HEK293T (cell line): ENCODE results near the gene MACROD2.

Experiments used
- CTCF ChIA-PET: fragments of 350-600 bp; formaldehyde crosslinking; extraction: SDS; loops from one replicate; lab custom pipeline; 2021; ENCODE audit warnings: antibody characterized with exemption, inconsistent platforms; lab: Yijun Ruan, JAX
- POLR2A ChIA-PET: fragments of 350-600 bp; formaldehyde crosslinking; extraction: SDS; loops from one replicate; lab custom pipeline; 2020; ENCODE audit warnings: antibody characterized with exemption, inconsistent platforms; lab: Yijun Ruan, JAX
- DNase-seq: peaks from one replicate; pipeline ENCODE4 v3.0.0; 2012; ENCODE audit warnings: mixed read lengths; ENCODE audit errors: extremely low spot score
- ARNT ChIP-seq: fragments of 450-650 bp; IDR thresholded peaks from 2 replicates; pipeline ENCODE4 v1.6.1; 2017; ENCODE audit warnings: mild to moderate bottlenecking
- BHLHE40 ChIP-seq: fragments of 450-650 bp; IDR thresholded peaks from 2 replicates; pipeline ENCODE4 v1.6.1; 2016; ENCODE audit warnings: mild to moderate bottlenecking, moderate library complexity, borderline replicate concordance
- CTBP1 ChIP-seq: fragments of 450-650 bp; IDR thresholded peaks from 2 replicates; pipeline ENCODE4 v1.6.1; 2016; ENCODE audit warnings: borderline replicate concordance
- ELF4 ChIP-seq: fragments of 450-650 bp; IDR thresholded peaks from 2 replicates; pipeline ENCODE4 v1.6.1; 2017; ENCODE audit warnings: antibody characterized with exemption
- FOXA1 ChIP-seq: fragments of 450-650 bp; IDR thresholded peaks from 2 replicates; pipeline ENCODE4 v1.6.1; 2016; ENCODE audit warnings: mild to moderate bottlenecking
- FOXK2 ChIP-seq: fragments of 450-650 bp; IDR thresholded peaks from 2 replicates; pipeline ENCODE4 v1.6.1; 2016; ENCODE audit warnings: mild to moderate bottlenecking
- FOXM1 ChIP-seq: fragments of 450-650 bp; IDR thresholded peaks from 2 replicates; pipeline ENCODE4 v1.6.1; 2017; ENCODE audit warnings: mild to moderate bottlenecking, borderline replicate concordance
- HDGF ChIP-seq: fragments of 450-650 bp; IDR thresholded peaks from 2 replicates; pipeline ENCODE4 v1.6.1; 2017; ENCODE audit warnings: antibody characterized with exemption, borderline replicate concordance
- L3MBTL2 ChIP-seq: fragments of 450-650 bp; conservative IDR thresholded peaks from 2 replicates; pipeline ENCODE4 v1.6.1; 2016; ENCODE audit warnings: mild to moderate bottlenecking
- LEF1 ChIP-seq: fragments of 450-650 bp; IDR thresholded peaks from 2 replicates; pipeline ENCODE4 v1.6.1; 2017; ENCODE audit warnings: mild to moderate bottlenecking, borderline replicate concordance
- NFRKB ChIP-seq: fragments of 450-650 bp; IDR thresholded peaks from 2 replicates; pipeline ENCODE4 v1.6.1; 2016; ENCODE audit warnings: mild to moderate bottlenecking, moderate library complexity
- SP1 ChIP-seq: fragments of 450-650 bp; IDR thresholded peaks from 2 replicates; pipeline ENCODE4 v1.6.1; 2017
- SUZ12 ChIP-seq: fragments of 450-650 bp; IDR thresholded peaks from 2 replicates; pipeline ENCODE4 v1.6.1; 2016; ENCODE audit warnings: mild to moderate bottlenecking
- TARDBP ChIP-seq: fragments of 450-650 bp; IDR thresholded peaks from 2 replicates; pipeline ENCODE4 v1.6.1; 2016
- ZNF384 ChIP-seq: fragments of 450-650 bp; IDR thresholded peaks from 2 replicates; pipeline ENCODE4 v1.6.1; 2016
- TF ChIP-seq, protein P1 (sequence below): fragments of 450-650 bp; IDR thresholded peaks from 2 replicates; pipeline ENCODE4 v1.6.1; 2016

Gene MACROD2

DNA sequence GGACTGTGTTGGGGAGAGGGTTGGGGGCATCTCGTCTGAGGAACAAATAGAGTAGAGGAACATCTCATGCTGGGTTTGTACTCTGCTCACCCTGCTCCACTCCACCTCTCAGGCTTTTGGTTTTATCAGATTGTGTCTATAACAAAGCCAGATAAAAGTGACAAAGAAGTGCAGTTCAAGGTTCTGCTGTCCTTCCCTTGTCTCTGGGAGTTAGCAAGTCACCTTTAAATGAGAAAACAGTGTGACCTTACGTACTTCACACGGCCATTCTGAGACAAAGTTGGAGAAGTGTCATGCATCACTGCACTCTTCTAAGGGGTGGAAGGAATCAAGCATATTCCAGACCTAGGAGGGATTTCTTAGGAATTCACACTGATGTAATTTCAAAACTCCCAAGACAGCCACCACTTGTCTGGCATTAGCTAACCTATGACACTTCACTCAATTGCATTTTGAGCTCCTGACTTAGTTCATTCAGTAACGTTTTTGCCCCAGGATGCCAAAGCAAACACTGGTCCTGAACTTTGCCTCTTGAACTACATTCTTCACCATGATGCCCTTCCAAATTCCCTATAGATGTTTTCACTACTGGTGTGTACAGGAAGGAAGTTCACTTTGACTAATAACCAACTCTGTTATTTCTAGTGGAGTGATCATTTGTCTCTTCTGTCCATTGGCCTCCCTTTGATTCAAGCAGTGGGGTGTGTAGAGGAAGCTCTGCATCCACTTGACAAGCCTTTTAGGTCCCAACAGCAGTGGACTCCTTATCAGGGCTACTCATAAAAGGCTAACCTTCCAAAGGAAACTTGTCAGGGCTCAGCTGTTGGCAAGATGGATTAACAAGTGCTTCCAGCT, 989.7 kb downstream of the MACROD2 start:
- ChIA-PET POLR2A (no interaction called here), CTCF (no interaction called here)
- TF ChIP-seq ELF4 (no peak), ZNF384 (no peak), TARDBP (no peak), FOXA1 (no peak), LEF1 (no peak), SUZ12 (no peak), HDGF (no peak), ARNT (no peak), BHLHE40 (no peak), NFRKB (no peak), FOXM1 (no peak), CTBP1 (no peak), SP1 (no peak), FOXK2 (no peak)
- TF ChIP-seq, protein P1, sequence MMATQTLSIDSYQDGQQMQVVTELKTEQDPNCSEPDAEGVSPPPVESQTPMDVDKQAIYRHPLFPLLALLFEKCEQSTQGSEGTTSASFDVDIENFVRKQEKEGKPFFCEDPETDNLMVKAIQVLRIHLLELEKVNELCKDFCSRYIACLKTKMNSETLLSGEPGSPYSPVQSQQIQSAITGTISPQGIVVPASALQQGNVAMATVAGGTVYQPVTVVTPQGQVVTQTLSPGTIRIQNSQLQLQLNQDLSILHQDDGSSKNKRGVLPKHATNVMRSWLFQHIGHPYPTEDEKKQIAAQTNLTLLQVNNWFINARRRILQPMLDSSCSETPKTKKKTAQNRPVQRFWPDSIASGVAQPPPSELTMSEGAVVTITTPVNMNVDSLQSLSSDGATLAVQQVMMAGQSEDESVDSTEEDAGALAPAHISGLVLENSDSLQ = no peak

DNA sequence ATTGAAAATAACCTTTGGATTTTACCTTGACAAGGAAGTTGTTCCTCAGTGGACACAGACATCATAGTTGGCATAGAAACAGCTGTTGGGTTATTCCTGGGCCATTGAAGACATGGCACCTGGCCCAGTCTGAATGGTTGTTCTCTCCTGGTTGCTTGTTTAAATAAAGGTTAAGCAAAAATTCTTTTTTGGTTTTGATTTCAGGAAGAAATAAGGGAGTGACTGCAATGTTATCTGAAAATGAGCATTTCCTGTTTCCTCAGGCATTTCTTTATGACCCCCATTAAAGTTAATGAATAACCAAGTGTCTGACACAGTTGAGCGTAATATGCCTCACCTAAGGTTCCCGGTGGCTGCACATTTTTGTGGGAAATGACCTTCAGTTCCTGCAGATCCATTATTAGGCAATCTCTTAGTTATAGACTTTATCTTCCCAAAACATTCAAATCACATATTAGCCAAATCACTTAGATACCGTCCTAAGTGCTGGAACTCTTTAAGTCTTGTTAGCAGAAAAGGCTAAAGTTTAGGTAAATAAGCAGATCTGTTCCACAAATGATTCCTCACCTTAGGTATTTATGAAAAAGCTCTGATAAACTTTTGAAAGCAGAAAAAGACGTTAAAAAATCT, 990.8 kb downstream of the MACROD2 start:
- TF ChIP-seq ZNF384 (no peak), ELF4 (no peak), BHLHE40 (no peak)
- DNase-seq = no peak
- POLR2A ChIA-PET = no interaction called here
- CTCF ChIA-PET = no interaction called here

More for the DNA sequence above, 989.7 kb downstream of the MACROD2 start:
- no peak for DNase-seq

DNA sequence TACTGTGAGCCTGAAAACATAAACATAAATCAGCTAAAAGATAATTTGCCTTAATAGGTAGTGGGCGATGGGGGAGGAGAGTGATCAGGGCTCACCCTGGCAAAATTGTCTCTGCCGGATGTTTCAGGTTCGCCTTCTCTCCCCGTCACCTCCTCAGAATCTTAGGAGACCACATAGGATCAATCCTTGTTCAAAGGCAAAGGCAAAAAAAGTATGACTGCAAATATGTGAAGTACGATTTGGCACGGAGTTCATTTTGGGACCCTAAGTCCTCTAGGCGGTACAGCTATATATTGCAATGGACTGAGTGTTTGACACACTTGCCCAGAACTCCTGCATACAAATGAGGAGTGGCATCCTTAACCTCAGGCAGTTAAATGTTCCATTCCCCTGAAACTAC, 991.3 kb downstream of the MACROD2 start:
- no peak for DNase-seq
- ChIA-PET CTCF (interaction anchor here (0.6 kb wide), 1 partner anchor 39 kb away, joined by 3 read pairs; no protein-coding TSS in a partner anchor), POLR2A (no interaction called here)
- TF ChIP-seq FOXM1 (no peak), L3MBTL2 (no peak), ELF4 (no peak), ARNT (no peak), LEF1 (no peak), FOXA1 (no peak), SUZ12 (no peak), NFRKB (no peak)

DNA sequence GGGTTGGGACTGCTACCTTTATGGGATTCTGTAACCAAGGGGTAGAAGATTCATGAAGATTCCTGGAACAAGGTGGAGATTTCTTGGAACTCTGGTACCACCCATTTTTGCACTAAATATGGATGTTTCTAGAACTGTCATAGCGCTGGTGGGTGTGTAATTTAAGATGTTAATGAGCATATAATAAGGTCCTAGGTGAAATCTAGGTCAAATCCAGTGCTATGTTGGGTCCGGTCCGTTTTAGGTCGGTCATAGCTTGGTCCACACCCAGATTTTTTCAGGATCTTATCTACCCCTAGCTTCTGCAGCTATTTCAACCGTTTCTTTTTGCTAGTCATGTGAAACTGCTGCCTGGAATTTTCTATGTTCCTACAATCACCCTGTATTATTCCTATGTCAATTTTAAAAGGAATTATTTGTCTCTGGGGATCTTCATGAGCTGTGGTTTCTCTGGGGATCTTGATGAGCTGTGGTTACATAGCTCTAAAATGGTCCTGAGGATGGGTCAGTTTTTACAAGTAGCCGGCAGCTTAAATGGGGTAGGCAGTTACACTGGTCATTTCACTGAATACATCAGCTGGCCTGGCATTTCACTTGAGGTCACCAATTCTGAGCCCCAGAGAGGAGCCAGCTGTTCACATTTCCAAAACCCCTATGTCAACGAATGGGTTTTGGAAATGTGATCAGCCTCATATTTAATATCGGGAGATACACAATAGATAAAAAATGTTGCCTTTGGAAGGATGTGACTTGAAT, 994.4 kb downstream of the MACROD2 start:
- TF ChIP-seq, protein P1 = no peak
- TF ChIP-seq HDGF = no peak
- no peak for TF ChIP-seq LEF1
- no peak for TF ChIP-seq FOXA1
- TF ChIP-seq SUZ12 = no peak
- TF ChIP-seq CTBP1 = no peak
- no peak for TF ChIP-seq FOXM1
- TF ChIP-seq ZNF384 = no peak
- no peak for TF ChIP-seq ARNT
- TF ChIP-seq BHLHE40 = no peak
- no peak for TF ChIP-seq TARDBP
- no peak for TF ChIP-seq FOXK2
- TF ChIP-seq ELF4 = no peak
- no peak for TF ChIP-seq SP1
- TF ChIP-seq L3MBTL2 = no peak
- no peak for TF ChIP-seq NFRKB
- no peak for DNase-seq
- ChIA-PET POLR2A (no interaction called here), CTCF (no interaction called here)

DNA sequence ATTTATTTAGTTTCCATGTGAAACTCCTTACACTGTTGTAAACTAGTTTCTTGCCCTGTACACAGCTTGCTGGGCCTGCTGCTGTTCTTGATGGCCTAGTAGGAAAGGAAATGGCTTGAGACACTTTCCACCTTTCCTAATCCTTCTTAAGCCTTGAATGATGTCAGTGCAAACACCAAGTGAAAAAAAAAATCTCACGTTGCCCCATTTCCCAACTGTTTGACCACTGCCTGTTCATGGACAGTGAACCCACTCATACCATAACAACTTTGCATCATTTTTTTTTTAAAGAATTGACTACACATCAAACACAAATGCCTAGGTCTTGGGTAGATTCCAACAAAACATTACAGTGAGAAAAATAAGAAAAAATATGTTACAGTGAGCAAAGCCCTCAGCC, 995.7 kb downstream of the MACROD2 start:
- POLR2A ChIA-PET = no interaction called here

DNA sequence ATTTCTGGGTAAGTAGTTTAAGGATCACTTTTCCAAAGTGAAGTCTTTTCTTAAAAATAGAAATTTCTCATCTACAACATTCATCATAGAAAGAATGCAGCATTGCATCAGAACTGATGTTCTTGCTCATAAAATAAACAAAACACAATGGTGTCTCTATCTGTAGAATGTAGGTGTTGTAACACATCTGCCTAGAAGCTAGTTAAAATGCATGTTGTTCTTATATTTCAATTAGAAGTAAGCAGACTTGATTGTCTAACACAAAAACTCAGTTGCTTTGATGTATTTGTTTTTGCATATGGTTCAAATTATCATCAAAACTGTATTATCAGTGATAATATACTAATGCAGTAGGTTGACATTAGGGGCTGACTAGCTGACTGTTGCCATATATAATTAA, 996.8 kb downstream of the MACROD2 start:
- TF ChIP-seq FOXA1 (no peak), SP1 (no peak), L3MBTL2 (no peak), ELF4 (no peak), HDGF (no peak), FOXK2 (no peak), FOXM1 (no peak), CTBP1 (no peak), ZNF384 (no peak), BHLHE40 (no peak), NFRKB (no peak), SUZ12 (no peak), ARNT (no peak), TARDBP (no peak), LEF1 (no peak)
- TF ChIP-seq, protein P1 = no peak
- POLR2A ChIA-PET = no interaction called here
- CTCF ChIA-PET = no interaction called here
- DNase-seq = no peak

More for the DNA sequence above, 995.7 kb downstream of the MACROD2 start:
- DNase-seq = no peak
- TF ChIP-seq LEF1 = no peak
- no peak for TF ChIP-seq SP1
- no peak for TF ChIP-seq HDGF
- TF ChIP-seq NFRKB = no peak
- TF ChIP-seq CTBP1 = no peak
- no peak for TF ChIP-seq TARDBP
- no peak for TF ChIP-seq L3MBTL2
- TF ChIP-seq FOXM1 = no peak
- no peak for TF ChIP-seq BHLHE40
- no peak for TF ChIP-seq ZNF384
- TF ChIP-seq ARNT = no peak
- no peak for TF ChIP-seq FOXA1
- TF ChIP-seq FOXK2 = no peak
- CTCF ChIA-PET = no interaction called here
